ENCODE data around the gene USP7.
"Not testable (repeated sequence)": the region's sequence is repeated elsewhere in the genome, so short reads cannot be mapped to it uniquely, and the experiment has no call there.

Gene USP7

DNA sequence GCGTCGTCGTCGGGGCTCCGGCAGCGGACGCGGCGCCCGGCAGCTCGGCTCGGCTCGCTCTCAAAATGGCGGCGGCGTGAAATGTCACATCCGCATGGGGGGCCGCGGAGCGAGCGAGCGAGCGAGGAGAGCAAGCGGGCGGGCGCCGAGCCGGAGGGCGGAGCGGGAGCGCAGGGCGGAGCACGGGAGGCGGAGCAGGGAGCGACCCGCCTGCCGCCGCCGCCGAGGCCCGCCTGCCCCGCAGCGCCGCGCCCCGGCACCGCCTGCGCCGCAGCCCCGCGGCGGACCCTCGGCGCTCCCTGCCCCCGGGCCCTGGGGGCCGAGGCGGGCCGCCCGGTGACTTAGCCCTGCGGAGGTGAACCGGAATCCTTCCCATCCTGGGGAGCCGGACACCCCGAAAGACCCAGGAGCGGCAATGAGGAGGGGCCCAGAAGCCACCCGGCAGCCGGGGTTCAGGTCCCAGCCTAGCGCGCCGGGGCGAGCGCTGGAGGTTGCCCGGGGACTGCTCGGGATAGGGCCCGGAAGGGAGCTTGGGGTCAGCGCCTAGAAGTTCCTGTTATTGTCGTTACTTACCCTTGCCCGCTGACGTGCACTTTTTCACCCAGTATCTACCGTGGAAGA, at the start of gene USP7:
Gene USP7 (minus strand): TSS at position 86 of the 621 bp plus-strand sequence. CDS start 621 bp downstream, outside the sequence.
- peak; percentile 64 for DNase-seq

DNA sequence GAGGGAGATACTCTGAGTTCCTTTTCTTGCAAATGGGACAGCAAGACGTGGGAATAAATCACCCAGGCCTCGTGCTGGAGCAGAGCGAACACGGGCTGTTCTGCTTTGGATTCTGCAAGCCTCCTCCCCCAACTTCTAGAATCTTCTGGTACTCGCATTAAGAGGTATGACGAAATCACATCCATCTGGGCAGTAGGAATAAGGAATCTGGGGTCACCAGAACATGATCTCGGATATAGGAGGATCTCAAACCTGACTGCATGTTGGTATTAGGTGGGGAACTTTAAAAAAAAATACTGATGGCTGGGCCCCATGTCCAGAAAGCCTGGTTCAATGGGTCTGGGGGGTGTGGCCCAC, 49.8 kb upstream of the USP7 start:
- DNase-seq, result no peak

DNA sequence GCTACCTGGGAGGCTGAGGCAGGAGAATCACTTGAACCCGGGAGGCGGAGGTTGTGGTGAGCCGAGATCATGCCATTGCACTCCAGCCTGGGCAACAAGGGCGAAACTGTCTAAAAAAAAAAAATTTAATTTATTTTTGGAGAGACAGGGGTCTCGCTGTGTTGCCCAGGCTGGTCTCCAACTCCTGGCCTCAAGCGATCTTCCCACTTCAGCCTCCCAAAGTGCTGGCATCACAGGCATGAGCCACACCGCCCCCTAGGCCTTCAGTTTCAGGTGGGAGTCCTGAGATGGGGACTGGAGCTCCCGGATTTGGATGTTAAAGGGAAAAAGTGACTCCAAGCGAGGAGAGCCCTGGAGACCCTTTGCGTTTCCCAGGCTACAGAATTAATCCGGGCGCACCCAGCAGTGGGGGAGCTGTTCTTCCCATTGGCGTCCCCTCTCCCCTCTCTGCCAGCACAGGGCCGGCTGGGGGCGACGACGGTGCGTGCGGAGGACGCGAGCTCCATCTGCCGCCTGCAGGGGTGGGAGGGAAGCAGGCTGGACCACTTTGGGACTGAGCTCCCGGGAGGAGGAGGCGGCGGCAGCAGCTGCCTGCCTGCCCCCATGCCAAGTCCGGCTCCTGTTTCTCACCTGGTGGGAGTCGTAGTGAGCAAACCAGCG, 49.3 kb upstream of the USP7 start:
- no peak for DNase-seq

DNA sequence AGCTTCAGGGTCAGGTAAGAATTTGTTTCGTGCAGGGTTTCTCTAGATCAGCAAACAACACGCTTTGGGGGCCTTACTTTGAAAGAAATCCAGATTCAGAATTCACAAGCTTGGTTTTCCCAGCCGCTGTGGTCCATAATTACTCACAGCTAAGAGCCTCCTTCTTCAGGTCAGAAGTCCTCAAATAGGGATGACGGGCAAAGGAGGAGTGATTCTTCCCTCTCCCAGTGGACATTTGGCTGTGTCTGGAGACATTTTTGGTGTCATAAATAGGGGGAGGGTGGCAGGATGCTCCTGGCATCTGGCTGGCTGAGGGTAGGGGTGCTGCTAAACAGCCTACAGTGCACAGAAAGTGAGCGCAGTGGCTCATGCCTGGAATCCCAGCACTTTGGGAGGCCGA, 48.6 kb upstream of the USP7 start:
- DNase-seq, result no peak

DNA sequence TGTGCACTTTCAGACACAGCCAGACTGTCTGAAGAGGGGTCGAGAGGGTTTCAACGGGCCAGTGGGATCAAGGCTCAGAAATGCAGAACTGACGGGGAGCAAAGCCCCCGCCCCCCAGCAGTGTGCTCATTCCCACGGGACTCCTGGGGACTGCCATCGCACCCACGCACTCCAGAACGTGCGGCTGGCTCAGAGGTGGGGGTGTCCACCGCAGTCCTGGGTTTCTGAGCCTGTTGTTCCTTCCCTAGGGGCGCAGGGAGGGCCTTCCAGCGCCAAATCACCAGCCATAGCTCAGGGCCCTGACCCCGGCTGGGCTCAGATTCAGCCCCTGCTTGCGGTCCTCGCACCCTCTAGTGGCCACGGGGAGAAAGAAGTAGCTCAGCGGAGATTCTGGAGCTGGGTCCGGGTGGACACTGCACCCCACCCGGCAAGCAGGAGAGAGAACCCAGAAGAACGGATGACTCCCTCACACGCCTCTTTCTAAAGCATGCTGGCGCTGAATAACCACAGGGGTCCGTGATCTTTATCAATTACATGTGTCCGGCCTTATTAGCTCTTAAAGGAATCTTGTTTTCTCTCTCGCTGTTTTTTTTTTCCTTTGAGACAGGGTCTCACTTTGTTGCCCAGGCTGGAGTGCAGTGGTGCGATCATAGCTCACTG, 45.0 kb upstream of the USP7 start:
- DNase-seq, result peak; percentile 24

DNA sequence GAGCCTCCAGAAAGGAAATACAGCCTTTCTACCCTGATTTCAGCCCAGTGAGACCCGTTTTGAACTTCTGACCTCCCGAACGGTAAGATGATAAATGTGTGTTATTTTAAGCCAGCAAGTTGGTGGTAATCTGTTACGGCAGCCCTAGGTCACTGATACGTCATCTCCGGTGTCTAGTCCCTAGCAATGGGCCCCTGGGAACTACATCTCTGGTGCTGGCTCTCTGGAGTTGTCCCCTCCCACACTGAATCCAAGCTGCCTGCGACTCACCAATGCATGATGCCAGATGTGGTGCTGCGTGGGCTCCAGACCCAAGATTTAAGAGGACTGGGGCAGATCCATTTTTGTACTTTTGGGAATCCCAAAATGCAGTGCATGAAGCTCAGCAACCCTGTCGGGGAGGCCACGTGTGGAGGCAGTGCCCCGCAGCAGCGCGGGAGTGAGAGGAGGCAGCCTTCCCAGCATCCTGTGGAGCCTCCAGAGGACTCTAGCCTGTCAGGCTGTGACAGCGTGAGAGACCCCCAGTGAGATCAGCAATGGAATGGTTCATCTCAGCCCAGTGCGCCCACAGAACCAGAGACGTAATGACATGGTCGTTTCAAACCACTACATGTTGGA, 43.6 kb upstream of the USP7 start:
- no peak for DNase-seq

DNA sequence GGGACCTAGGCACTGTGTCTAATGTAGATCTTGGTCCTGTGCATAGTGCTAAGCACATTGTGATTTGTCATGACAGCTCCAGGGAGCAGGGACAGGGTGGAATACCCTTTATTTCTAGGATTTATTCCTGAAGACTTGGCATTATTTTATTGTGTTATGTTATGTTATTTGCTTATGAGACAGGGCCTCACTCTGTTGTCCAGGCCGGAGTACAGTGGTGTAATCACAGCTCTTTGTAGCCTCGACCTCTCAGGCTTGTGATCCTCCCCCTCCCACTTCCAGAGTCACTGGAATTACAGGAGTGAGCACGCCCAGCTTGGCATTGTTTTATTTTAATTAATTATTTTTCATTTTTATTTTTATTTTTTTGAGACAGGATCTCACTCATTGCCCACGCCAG, 40.5 kb upstream of the USP7 start:
- no peak for DNase-seq

DNA sequence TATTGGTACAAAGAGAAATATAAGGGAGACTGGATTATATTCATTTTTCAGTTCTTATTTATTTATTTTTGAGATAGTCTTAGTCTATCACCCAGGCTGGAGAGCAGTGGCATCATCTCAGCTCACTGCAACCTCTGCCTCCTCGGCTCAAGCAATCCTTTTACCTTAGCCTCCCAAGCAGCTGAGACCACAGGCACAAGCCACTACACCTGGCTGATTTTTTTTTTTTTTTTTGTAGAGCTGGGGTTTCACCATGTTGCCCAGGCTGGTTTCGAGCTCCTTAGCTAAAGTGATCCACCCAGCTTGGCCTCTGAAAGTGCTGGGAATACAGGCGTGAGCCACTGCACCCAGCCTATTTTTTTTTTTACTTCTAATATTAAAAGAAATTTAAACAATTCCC, 40.1 kb upstream of the USP7 start:
- DNase-seq, result no peak

DNA sequence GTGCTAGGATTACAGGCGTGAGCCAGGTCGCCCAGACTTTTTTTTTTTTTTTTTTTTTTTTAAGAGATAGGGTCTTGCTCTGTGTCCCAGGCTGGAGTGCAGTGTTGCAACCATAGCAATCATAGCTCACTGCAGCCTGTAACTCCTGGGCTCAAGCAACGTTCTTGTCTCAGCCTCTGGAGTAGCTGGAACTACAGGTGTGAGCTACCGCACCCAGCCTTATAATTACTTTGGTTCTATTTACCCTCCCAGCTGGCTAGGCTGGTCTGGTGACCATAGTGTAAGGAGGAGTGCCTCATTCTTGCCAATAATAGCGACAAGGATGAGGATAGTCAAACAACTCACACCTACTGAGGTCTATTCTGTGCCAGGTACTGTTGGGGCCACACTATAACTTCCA, 39.6 kb upstream of the USP7 start:
- peak; percentile 40 for DNase-seq

DNA sequence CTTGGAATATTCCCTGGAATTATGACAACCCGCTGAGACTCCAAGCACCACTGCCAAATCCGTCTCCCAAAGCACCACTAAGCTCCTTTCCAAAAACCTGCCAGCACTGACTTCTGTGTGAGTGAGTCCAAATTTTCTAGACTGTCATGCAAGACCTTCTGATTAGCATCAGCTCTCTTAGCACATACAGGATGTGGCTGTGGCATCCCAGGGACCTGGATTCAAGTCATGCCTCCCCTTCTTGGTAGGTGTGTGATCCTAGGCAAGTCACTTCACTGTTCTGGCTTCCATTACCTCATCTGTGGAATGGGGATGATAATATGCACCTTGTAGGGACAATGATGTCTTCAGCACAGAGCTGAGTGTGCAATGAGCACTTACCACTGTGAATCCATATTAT, 38.3 kb upstream of the USP7 start:
- no peak for DNase-seq

DNA sequence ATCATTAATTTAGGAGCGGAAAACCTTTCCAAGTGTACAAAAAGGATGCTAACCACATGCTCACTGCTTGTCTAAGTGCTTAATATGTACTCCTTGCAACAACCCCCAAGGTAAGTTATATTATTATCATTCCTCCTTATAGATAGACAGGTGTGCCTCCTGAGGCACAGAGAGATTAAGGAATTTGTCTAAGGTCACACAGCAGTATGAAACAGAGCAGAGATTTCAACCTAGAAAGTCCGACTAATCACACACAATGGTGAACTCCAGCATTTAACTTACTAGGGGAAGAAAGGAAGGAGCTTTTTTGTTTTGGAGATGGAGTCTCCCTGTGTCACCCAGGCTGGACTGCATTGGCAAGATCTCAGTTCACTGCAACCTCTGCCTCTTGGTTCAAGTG, 37.0 kb upstream of the USP7 start:
- no peak for DNase-seq

DNA sequence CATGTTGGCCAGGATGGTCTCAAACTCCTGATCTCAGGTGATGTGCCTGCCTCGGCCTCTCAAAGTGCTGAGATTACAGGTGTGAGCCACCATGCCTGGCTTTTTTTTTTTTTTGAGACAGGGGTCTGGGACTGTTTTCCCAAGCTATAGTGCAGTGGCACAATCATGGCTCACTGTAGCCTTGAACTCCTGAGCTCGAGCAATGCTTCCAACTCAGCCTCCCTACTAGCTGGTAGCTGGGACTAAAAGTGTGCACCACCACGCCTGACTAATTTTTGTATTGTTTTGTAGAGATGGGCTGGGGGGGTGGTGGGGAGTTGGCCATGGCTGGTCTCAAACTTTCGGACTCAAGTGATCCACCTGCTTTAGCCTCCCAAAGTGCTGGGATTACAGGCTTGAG, 36.1 kb upstream of the USP7 start:
- no peak for DNase-seq

DNA sequence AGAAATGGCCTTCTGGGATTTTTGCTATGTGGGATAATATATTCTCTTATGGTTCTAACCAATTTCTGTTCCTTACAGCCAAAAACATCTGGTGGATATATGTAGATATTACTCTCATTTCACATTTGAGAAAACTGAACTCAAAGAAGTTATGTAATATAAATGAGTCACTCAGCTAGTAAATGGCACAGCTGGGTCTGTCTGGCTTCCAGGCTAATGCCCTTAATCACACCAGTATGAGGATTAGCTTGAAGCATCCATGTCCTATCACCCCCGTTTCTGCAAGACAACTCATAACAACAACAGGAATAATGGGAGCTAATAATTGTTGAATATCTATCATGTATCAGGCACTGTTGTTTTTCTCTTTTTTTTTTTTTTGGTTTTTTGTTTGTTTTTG, 34.4 kb upstream of the USP7 start:
- no peak for DNase-seq

DNA sequence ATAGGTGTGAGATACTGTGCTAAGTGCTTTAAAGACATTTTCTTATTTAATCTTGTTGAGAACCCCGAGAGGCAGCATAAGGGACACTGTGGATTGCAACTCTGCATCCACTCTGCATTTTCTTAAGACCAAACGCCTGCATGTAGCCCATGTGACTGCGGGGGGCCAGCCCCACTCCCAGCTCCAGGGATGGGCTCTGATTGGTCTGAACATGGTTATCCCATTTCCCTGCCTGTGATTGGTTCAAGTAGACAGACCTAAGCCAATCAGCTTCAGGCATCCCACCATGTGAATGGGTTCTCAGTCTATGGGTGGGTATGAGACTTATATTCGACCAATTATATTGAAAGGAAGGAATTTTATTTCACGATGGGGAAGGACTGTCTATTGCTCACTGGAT, 33.2 kb upstream of the USP7 start:
- DNase-seq, result no peak

DNA sequence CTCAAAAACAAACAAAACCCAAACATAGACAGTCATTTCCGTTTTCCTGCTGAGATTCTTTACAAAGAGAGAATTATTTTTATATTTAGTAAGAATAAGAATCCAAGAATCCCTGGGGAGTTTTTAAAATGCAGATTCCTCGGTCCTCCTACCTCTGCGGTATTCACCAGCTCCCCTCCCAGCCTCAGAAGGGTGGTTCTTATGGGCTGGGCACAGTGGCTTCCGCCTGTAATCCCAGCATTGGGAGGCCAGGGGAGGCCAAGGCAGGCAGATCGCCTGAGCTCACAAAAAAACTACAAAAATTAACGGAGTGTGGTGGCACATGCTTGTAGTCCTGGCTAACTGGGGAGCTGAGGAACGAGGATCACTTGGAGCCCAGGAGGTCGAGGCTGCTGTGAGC, 26.7 kb upstream of the USP7 start:
- no peak for DNase-seq

DNA sequence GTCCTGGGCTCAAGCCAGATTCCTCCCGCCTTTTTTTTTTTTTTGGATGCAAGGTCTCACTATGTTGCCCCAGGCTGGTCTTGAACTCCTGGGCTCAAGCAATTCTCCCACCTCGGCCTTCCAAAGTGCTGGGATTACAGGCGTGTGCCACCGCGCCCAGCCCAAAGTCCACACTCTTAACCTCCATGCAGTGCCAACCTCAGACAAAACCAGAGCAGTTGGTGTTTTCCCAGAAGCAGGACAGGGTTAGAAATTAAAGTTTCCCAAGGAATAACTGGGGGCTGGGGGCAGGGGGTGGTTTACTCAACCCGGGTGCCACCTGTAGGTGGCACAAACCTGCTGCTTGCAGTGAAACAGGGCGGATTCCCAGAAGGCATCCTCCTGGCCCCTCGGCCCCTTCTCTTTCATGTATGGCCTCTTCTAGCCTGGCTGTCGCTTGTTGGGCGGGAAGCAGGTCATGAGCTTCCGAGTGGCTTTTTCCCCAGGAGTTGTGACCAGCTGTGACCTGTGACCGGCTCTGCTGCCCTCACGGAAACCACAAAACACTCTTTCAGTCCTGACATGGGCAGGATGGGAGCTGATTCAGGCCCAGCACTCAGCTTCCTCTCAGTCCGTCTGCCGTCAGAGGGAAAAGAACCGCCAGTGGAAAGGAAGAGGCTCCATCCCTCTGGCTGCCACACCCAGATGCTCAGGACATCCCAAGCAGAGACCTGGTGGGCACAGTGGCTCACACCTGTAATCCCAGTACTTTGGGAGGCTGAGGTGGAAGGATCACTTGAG, 25.6 kb upstream of the USP7 start:
- no peak for DNase-seq

DNA sequence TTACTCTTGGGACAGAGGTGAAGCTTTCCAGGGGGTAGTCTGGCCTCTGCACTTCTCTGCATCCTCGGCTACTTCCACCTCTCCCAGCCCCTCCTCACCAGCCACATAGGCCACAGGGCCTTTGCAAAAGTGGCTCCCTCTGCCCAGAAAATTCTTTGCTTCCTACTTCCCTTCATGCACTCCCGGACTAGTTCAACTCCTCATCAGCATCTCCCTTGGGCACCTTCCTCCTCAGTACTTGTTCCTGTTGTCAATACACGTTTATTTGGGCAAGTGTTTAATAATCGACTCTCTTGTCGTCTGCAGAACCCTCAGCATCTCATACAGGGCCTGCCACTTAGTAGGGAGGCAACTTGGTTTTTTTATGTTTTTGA, 23.1 kb upstream of the USP7 start:
- no peak for DNase-seq

DNA sequence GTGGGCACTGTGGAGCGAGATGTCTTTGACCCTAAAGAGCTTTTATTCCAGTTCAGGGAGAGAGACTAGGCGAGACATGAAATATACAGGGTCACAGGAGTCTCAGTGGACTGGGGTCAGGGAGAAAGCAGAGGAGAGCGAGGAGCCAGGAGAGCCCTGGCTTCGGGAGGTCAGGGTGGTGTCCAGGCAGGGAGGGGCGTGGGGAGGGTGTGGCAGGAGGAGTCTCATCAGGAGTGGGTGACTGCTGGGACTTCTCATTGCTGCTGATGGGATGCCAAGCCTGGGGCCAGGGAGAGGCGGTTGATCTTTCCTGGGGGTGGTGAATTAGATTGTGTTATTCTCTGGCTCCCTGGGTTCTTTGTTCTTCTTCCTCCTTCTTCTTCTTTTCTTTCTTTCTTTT, 22.4 kb upstream of the USP7 start:
- DNase-seq, result no peak

DNA sequence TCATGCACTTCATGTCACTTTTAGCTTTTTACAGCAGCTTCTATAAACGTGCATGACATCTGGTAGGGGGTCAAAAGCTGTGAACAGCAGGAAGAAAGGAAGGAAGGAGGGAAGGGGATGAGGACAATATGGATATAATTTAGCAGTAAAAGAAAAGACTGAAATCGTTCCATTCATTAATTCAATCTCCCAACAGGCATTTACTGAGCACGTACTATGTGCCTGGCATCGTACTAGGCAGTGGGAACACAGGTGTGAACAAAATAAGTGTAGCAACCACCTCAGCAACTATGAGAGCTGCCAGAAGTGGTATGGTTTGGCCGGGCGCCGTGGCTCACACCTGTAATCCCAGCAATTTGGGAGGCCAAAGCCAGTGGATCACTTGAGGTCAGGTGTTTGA, 19.1 kb upstream of the USP7 start:
- no peak for DNase-seq

DNA sequence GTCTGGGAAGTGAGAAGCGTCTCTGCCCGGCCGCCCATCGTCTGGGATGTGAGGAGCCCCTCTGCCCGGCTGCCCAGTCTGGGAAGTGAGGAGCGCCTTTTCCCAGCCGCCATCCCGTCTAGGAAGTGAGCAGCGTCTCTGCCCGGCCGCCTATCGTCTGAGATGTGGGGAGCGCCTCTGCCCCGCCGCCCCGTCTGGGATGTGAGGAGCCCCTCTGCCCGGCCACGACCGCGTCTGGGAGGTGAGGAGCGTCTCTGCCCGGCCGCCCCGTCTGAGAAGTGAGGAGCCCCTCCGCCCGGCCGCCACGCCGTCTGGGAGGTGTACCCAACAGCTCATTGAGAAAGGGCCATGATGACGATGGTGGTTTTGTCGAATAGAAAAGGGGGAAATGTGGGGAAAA, 18.2 kb upstream of the USP7 start:
- DNase-seq, result not testable (repeated sequence)

DNA sequence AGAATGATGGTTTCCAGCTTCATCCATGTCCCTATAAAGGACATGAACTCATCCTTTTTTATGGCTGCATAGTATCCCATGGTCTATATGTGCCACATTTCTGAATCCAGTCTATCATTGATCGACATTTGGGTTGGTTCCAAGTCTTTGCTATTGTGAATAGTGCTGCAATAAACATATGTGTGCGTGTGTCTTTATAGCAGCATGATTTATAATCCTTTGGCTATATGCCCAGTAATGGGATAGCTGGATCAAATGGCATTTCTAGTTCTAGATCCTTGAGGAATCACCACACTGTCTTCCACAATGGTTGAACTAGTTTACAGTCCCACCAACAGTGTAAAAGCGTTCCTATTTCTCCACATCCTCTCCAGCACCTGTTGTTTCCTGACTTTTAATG, 12.5 kb upstream of the USP7 start:
- DNase-seq, result not testable (repeated sequence)

DNA sequence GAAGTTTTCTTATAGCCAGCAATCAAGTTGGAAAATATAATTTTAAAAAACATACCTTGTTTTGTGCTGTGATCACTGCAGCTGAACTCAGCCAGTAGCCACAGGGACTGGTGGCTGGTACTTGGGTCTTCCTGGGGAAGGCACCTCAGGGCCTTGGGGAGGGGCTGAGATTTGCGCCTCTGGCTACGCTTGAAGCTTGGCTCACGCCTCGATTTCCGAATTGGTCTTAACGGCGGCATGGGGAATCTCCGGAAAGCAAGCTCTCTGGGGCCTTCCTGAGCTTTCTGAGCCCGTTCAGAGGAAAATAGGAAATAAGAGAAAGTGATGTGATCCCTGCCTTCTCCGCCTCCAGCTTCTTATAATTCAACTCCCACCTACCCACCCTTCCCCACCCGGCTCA, 11.3 kb upstream of the USP7 start:
- no peak for DNase-seq

DNA sequence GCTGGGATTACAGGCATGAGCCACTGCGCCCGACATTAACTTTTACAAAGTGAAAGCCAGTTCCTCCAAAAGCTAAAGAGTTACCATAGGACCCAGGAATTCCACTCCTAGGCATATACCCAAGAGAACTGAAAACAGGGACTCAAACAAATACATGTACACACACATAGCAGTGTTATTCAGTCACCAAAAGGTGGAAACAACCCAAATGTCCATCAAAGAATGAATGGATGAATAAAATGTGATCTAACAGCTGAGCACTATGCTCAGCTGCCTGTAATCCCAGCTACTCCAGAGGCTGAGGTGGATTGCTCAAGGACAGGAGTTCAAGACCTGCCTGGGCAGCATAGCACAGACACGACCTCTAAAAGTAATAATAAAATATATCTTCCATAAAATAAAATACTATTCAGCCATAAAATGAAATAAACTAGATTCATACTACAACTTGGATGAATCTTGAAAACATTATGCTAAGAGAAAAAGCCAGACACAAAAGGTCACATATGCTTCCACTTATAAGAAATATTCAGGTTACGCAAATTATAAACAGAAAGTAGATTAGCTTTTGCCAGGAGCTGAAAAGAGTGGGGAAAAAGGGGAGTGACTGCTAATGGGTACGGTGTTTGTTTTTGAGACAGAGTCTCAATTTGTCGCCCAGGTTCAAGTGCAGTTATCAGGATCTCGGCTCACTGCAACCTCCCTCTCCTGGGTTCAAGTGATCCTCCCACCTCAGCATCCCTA, 9.3 kb upstream of the USP7 start:
- DNase-seq, result no peak
